ENCODE data around the gene GDAP1L1. TPM values are rescaled to one million over a fixed set of nuclear protein-coding genes. Genes with fewer than 3 reads are reported as not detected.

The GDAP1L1 gene
- total RNA-seq, 1 experiment from 2014 or later, result 4.2 TPM

- Mint-ChIP-seq H3K36me3 (ENCODE audit: insufficient read depth, unreplicated experiment) (peaks cover 53% of the 10 kb centered on the region), H3K27ac (ENCODE audit: unreplicated experiment) (peak overlapping the region; percentile 96), H3K4me3 (ENCODE audit: unreplicated experiment) (peak overlapping the region; percentile 95), H3K27me3 (ENCODE audit: insufficient read depth, unreplicated experiment) (no peaks in the 10 kb centered on the region), H3K9me3 (ENCODE audit: unreplicated experiment) (no peaks in the 10 kb centered on the region), H3K4me1 (ENCODE audit: low read depth, unreplicated experiment) (peaks cover 33% of the 10 kb centered on the region)
- Histone ChIP-seq H3K36me3 (ENCODE audit: control insufficient read depth, insufficient read depth, low read length) (no peaks in the 10 kb centered on the region), H3K27me3 (replicated peaks; ENCODE audit: control insufficient read depth, insufficient read depth, low read length) (no peaks in the 10 kb centered on the region), H3K9me3 (no peaks in the 10 kb centered on the region), H3K4me3 (ENCODE audit: low read depth, low read length) (peak overlapping the region; percentile 63), H3K4me1 (peaks cover 26% of the 10 kb centered on the region)
- CTCF ChIA-PET, result interaction anchor here (0.6 to 1.9 kb wide), 10 partner anchors 7 to 397 kb away, joined by 3 to 15 read pairs (median 5); partner anchors contain the start of gene FITM2
- TF ChIP-seq, protein P1, sequence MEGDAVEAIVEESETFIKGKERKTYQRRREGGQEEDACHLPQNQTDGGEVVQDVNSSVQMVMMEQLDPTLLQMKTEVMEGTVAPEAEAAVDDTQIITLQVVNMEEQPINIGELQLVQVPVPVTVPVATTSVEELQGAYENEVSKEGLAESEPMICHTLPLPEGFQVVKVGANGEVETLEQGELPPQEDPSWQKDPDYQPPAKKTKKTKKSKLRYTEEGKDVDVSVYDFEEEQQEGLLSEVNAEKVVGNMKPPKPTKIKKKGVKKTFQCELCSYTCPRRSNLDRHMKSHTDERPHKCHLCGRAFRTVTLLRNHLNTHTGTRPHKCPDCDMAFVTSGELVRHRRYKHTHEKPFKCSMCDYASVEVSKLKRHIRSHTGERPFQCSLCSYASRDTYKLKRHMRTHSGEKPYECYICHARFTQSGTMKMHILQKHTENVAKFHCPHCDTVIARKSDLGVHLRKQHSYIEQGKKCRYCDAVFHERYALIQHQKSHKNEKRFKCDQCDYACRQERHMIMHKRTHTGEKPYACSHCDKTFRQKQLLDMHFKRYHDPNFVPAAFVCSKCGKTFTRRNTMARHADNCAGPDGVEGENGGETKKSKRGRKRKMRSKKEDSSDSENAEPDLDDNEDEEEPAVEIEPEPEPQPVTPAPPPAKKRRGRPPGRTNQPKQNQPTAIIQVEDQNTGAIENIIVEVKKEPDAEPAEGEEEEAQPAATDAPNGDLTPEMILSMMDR (IDR thresholded peaks at IDR 0.05; ENCODE audit: insufficient read depth in 1 of 2, low read depth in 1 of 2, low read length in 1 of 2, severe bottlenecking in 1 of 2, unreplicated experiment in 1 of 2), result no peak
- BruUV-seq (replicated peaks), result TSS peak; percentile 81
- POLR2A ChIA-PET, result interaction anchor here (0.6 to 1.3 kb wide), 7 partner anchors 13 to 264 kb away, joined by 3 to 7 read pairs (median 4); partner anchors contain the start of gene TTPAL
- peak in 1 of 2 experiments; percentile 55 for DNase-seq
- intact Hi-C loops (cut with micrococcal nuclease; ENCODE audit: unreplicated experiment), result loop anchor here (2.0 to 10.0 kb wide), 4 partner anchors 183 to 746 kb away; partner anchors contain the start of gene YWHAB
These were observed 35.7 kb upstream of the GDAP1L1 start for GRCh38 chr20:44211177-44212039.

- peaks cover 33% of the 10 kb centered on the region for H3K4me1 ChIP-seq
- Mint-ChIP-seq H3K27ac (ENCODE audit: unreplicated experiment) (no peak overlapping the region), H3K9me3 (ENCODE audit: unreplicated experiment) (no peaks in the 10 kb centered on the region), H3K27me3 (ENCODE audit: insufficient read depth, unreplicated experiment) (no peaks in the 10 kb centered on the region), H3K4me1 (ENCODE audit: low read depth, unreplicated experiment) (peaks cover 40% of the 10 kb centered on the region), H3K36me3 (ENCODE audit: insufficient read depth, unreplicated experiment) (peaks cover 42% of the 10 kb centered on the region), H3K4me3 (ENCODE audit: unreplicated experiment) (no peak overlapping the region)
- intact Hi-C loops (cut with micrococcal nuclease; ENCODE audit: unreplicated experiment), result loop anchor here (5.0 to 10.0 kb wide), 3 partner anchors 522 to 745 kb away; partner anchors contain the start of gene YWHAB
- no peak for DNase-seq
- no TSS peak for BruUV-seq (replicated peaks)
- no peaks in the 10 kb centered on the region for H3K27me3 ChIP-seq (replicated peaks; ENCODE audit: control insufficient read depth, insufficient read depth, low read length)
- TF ChIP-seq, protein P1 (IDR thresholded peaks at IDR 0.05; ENCODE audit: insufficient read depth in 1 of 2, low read depth in 1 of 2, low read length in 1 of 2, severe bottlenecking in 1 of 2, unreplicated experiment in 1 of 2), result no peak
- H3K9me3 ChIP-seq, result no peaks in the 10 kb centered on the region
- POLR2A ChIA-PET, result no interaction called here
- CTCF ChIA-PET, result interaction anchor here (1.1 to 7.4 kb wide), 4 partner anchors 19 to 258 kb away, joined by 3 to 158 read pairs (median 5); no protein-coding TSS in a partner anchor
- no peaks in the 10 kb centered on the region for H3K36me3 ChIP-seq (ENCODE audit: control insufficient read depth, insufficient read depth, low read length)
- H3K4me3 ChIP-seq (ENCODE audit: low read depth, low read length), result no peak overlapping the region
These were observed 34.3 kb upstream of the GDAP1L1 start for GRCh38 chr20:44212792-44213191.

DNA sequence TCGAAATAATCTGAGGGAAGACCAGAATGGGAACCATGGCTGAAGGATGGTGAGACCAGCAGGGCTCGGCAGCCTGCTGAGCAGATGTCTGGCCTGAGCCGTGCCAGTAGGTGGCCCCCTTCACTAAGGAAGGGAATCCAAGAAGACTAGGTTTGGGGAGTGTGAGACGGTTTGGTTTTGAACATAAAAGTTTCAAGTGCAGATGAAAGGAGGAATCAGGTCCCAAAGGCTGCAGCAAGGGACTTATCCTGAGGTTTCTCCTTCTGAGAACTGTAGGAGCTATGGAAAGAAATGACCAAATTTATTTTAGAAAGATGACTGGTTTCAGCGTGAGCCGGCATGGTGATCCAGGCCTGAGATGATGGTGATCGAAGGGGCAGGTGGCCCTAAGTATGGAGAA, 32.0 kb upstream of the GDAP1L1 start:
- H3K27ac Mint-ChIP-seq (ENCODE audit: unreplicated experiment), result peak overlapping the region; percentile 17
- no peaks in the 10 kb centered on the region for H3K9me3 Mint-ChIP-seq (ENCODE audit: unreplicated experiment)

More for the DNA sequence above, 32.0 kb upstream of the GDAP1L1 start:
- CTCF ChIA-PET, result interaction anchor here (2.9 to 7.4 kb wide), 4 partner anchors 96 to 255 kb away, joined by 14 to 244 read pairs (median 134); partner anchors contain the start of gene FITM2
- POLR2A ChIA-PET, result no interaction called here
- H3K27me3 Mint-ChIP-seq (ENCODE audit: insufficient read depth, unreplicated experiment), result no peaks in the 10 kb centered on the region
- H3K4me3 ChIP-seq (ENCODE audit: low read depth, low read length), result no peak overlapping the region
- no peaks in the 10 kb centered on the region for H3K9me3 ChIP-seq
- no peaks in the 10 kb centered on the region for H3K36me3 ChIP-seq (ENCODE audit: control insufficient read depth, insufficient read depth, low read length)
- peaks cover 51% of the 10 kb centered on the region for H3K4me1 ChIP-seq
- no peaks in the 10 kb centered on the region for H3K27me3 ChIP-seq (replicated peaks; ENCODE audit: control insufficient read depth, insufficient read depth, low read length)
- DNase-seq, result peak; percentile 90 to 95
- peaks cover 19% of the 10 kb centered on the region for H3K36me3 Mint-ChIP-seq (ENCODE audit: insufficient read depth, unreplicated experiment)
- H3K4me1 Mint-ChIP-seq (ENCODE audit: low read depth, unreplicated experiment), result peaks cover 42% of the 10 kb centered on the region
- TF ChIP-seq, protein P1 (IDR thresholded peaks at IDR 0.05; ENCODE audit: insufficient read depth in 1 of 2, low read depth in 1 of 2, low read length in 1 of 2, severe bottlenecking in 1 of 2, unreplicated experiment in 1 of 2), result peak; percentile 99 to 100
- no TSS peak for BruUV-seq (replicated peaks)
- intact Hi-C loops (cut with micrococcal nuclease; ENCODE audit: unreplicated experiment), result loop anchor here (1.0 to 10.0 kb wide), 5 partner anchors 246 to 670 kb away; partner anchors contain the start of genes SERINC3 and YWHAB
- no peak overlapping the region for H3K4me3 Mint-ChIP-seq (ENCODE audit: unreplicated experiment)
